GM12891 (cell line): ENCODE data around the gene TMLHE.
"Not testable (repeated sequence)": the region's sequence is repeated elsewhere in the genome, so short reads cannot be mapped to it uniquely, and the experiment has no call there.

Experiments
- PAX5 ChIP-seq: IDR thresholded peaks from 2 replicates; pipeline ENCODE4 v1.6.1; 2011; ENCODE audit warnings: low read length, moderate library complexity, mild to moderate bottlenecking; ENCODE audit not compliant: insufficient read depth, severe bottlenecking
- POLR2A ChIP-seq: IDR thresholded peaks from 2 replicates; pipeline ENCODE4 v1.6.1; 2011; ENCODE audit warnings: low read depth, low read length, control low read depth
- POLR2AphosphoS5 ChIP-seq: IDR thresholded peaks from 2 replicates; pipeline ENCODE4 v1.6.1; 2011; ENCODE audit warnings: low read depth, low read length, control low read depth
- SPI1 ChIP-seq: IDR thresholded peaks from 2 replicates; pipeline ENCODE4 v1.6.1; 2011; ENCODE audit warnings: low read depth, low read length, control low read depth
- TAF1 ChIP-seq: IDR thresholded peaks from 2 replicates; pipeline ENCODE4 v1.6.1; 2011; ENCODE audit warnings: low read depth, low read length, control low read depth

- TF ChIP-seq TAF1, POLR2A, POLR2AphosphoS5, PAX5, SPI1: not testable (repeated sequence)
These were observed 117.6 kb downstream of the TMLHE start for GRCh38 chrX:155495134-155495533.
